ENCODE measurements around the gene SLC44A3.
"Not testable (repeated sequence)": the region's sequence is repeated elsewhere in the genome, so short reads cannot be mapped to it uniquely, and the experiment has no call there.

The SLC44A3 gene

DNA sequence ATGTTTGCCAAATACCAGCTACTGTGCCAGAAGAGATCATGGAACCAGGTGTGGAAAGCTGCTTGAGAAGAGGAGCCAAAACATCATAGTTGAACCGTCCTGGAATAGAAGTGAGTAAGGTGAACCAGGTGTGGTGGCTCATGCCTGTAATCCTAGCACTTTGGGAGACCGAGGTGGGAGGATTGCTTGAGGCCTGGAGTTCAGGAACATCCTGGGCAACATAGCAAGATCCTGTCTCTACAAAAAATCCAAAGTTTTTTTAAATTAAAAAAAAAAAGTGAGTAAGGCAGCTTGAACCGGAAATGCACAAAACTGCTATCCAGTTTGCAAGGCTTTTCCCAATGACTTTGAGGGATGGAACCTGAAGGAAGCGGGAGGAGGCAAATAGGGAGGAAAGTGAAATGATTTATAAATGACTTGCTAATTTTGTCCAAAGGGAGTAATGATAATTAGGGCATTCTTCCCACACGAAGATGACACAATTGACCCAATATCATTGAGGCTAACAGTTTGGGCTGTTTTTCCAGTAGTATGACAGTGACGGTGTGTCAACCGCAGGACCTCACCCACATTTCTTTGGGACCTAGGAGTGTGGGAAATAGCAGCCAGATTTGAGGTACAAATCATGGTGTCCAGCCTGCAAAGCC lies 108.3 kb downstream of the SLC44A3 start:
- H3K36me3 ChIP-seq (ENCODE audit: insufficient read depth, low read length), result peaks cover 6% of the 10 kb centered on the region
- no peaks in the 10 kb centered on the region for H3K27me3 ChIP-seq (ENCODE audit: control insufficient read depth in 1 of 2, insufficient read depth in 2 of 2, low read length in 2 of 2)
- H3K4me1 ChIP-seq (ENCODE audit: insufficient read depth, low read length), result peaks cover 36% of the 10 kb centered on the region
- H3K9ac ChIP-seq (ENCODE audit: low read length), result peak overlapping the region; percentile 91
- H3K4me3 ChIP-seq (ENCODE audit: low read depth in 1 of 2, low read length in 2 of 2), result peak overlapping the region; percentile 71 to 79
- no peaks in the 10 kb centered on the region for H3K9me3 ChIP-seq (ENCODE audit: low read length)
- H3K27ac ChIP-seq (ENCODE audit: low read depth, low read length), result peak overlapping the region; percentile 95

GRCh38 chr1:94929351-94930217 lies 109.4 kb downstream of the SLC44A3 start:
- H3K4me1 ChIP-seq (ENCODE audit: insufficient read depth, low read length), result peaks cover 25% of the 10 kb centered on the region
- H3K9ac ChIP-seq (ENCODE audit: low read length), result no peak overlapping the region
- peak overlapping the region; percentile 60 for H3K27ac ChIP-seq (ENCODE audit: low read depth, low read length)
- H3K9me3 ChIP-seq (ENCODE audit: low read length), result no peaks in the 10 kb centered on the region
- H3K27me3 ChIP-seq (ENCODE audit: control insufficient read depth in 1 of 2, insufficient read depth in 2 of 2, low read length in 2 of 2), result no peaks in the 10 kb centered on the region
- peaks cover 6% of the 10 kb centered on the region for H3K36me3 ChIP-seq (ENCODE audit: insufficient read depth, low read length)
- peak overlapping the region in 1 of 2 donors; percentile 4 for H3K4me3 ChIP-seq (ENCODE audit: low read depth in 1 of 2, low read length in 2 of 2)

DNA sequence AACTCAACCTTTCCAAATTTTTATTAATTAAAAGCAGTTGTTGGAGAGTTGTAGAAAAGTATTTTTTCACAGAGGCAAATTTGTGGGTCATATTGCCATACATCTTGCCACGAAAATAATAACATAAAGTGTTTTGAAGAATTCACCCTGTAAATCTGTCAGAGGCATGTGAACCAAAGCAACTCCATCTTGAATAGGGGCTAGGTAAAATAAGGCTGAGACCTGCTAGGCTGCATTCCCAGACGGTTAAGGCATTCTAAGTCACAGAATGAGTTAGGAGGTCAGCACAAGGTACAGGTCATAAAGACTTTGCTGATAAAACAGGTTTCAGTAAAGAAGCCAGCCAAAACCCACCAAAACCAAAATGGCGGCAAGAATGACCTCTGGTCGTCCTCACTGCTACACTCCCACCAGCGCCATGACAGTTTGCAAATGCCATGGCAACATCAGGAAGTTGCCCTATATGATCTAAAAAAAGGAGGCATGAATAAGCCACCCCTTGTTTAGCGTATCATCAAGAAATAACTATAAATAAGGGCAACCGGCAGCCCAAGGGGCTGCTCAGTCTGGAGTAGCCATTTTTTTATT lies 111.2 kb downstream of the SLC44A3 start:
- Histone ChIP-seq H3K27ac (ENCODE audit: low read depth, low read length) (no peak overlapping the region), H3K4me1 (ENCODE audit: insufficient read depth, low read length) (peaks cover 23% of the 10 kb centered on the region), H3K36me3 (ENCODE audit: insufficient read depth, low read length) (peaks cover 6% of the 10 kb centered on the region)

GRCh38 chr1:94934551-94934950 lies 114.4 kb downstream of the SLC44A3 start:
- H3K9me3 ChIP-seq (ENCODE audit: low read length), result no peaks in the 10 kb centered on the region
- H3K4me1 ChIP-seq (ENCODE audit: insufficient read depth, low read length), result peaks cover 22% of the 10 kb centered on the region
- H3K9ac ChIP-seq (ENCODE audit: low read length), result no peak overlapping the region
- no peak overlapping the region for H3K27ac ChIP-seq (ENCODE audit: low read depth, low read length)
- no peak overlapping the region for H3K4me3 ChIP-seq (ENCODE audit: low read depth in 1 of 2, low read length in 2 of 2)
- peaks cover 6% of the 10 kb centered on the region for H3K36me3 ChIP-seq (ENCODE audit: insufficient read depth, low read length)
- no peaks in the 10 kb centered on the region for H3K27me3 ChIP-seq (ENCODE audit: control insufficient read depth in 1 of 2, insufficient read depth in 2 of 2, low read length in 2 of 2)

More for the DNA sequence above, 111.2 kb downstream of the SLC44A3 start:
- Histone ChIP-seq H3K4me3 (ENCODE audit: low read depth in 1 of 2, low read length in 2 of 2) (no peak overlapping the region), H3K9ac (ENCODE audit: low read length) (no peak overlapping the region), H3K9me3 (ENCODE audit: low read length) (no peaks in the 10 kb centered on the region), H3K27me3 (ENCODE audit: control insufficient read depth in 1 of 2, insufficient read depth in 2 of 2, low read length in 2 of 2) (no peaks in the 10 kb centered on the region)

- H3K9me3 ChIP-seq (ENCODE audit: low read length), result no peaks in the 10 kb centered on the region
- no peak overlapping the region for H3K4me3 ChIP-seq (ENCODE audit: low read depth in 1 of 2, low read length in 2 of 2)
- H3K36me3 ChIP-seq (ENCODE audit: insufficient read depth, low read length), result peaks cover 6% of the 10 kb centered on the region
- H3K27me3 ChIP-seq (ENCODE audit: control insufficient read depth in 1 of 2, insufficient read depth in 2 of 2, low read length in 2 of 2), result no peaks in the 10 kb centered on the region
- no peak overlapping the region for H3K27ac ChIP-seq (ENCODE audit: low read depth, low read length)
- H3K4me1 ChIP-seq (ENCODE audit: insufficient read depth, low read length), result peaks cover 17% of the 10 kb centered on the region
- H3K9ac ChIP-seq (ENCODE audit: low read length), result no peak overlapping the region
Measured at GRCh38 chr1:94935034-94935433, 114.9 kb downstream of the SLC44A3 start.

DNA sequence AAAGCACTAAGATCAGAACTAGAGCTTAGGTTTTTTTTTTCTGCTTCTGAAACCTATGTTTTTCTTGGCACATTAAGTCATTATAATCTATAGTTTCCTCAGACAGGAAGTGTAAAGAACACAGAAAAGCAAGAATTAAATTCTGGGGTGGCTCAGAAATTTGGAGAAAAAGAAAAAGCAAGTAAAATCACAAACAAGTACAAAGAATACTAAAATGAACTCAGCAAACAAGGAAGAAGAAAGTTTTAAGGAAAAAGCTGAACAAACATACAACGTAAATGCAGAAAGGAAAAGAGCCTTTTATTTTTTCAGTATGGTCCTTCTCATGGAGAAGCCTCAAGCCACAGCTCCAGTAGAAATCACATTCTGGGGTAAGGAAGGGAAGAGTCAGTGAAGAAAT lies 115.3 kb downstream of the SLC44A3 start:
- no peak overlapping the region for H3K4me3 ChIP-seq (ENCODE audit: low read depth in 1 of 2, low read length in 2 of 2)
- H3K36me3 ChIP-seq (ENCODE audit: insufficient read depth, low read length), result peaks cover 6% of the 10 kb centered on the region
- H3K9me3 ChIP-seq (ENCODE audit: low read length), result no peaks in the 10 kb centered on the region
- no peak overlapping the region for H3K27ac ChIP-seq (ENCODE audit: low read depth, low read length)
- peaks cover 17% of the 10 kb centered on the region for H3K4me1 ChIP-seq (ENCODE audit: insufficient read depth, low read length)
- H3K27me3 ChIP-seq (ENCODE audit: control insufficient read depth in 1 of 2, insufficient read depth in 2 of 2, low read length in 2 of 2), result no peaks in the 10 kb centered on the region
- no peak overlapping the region for H3K9ac ChIP-seq (ENCODE audit: low read length)

DNA sequence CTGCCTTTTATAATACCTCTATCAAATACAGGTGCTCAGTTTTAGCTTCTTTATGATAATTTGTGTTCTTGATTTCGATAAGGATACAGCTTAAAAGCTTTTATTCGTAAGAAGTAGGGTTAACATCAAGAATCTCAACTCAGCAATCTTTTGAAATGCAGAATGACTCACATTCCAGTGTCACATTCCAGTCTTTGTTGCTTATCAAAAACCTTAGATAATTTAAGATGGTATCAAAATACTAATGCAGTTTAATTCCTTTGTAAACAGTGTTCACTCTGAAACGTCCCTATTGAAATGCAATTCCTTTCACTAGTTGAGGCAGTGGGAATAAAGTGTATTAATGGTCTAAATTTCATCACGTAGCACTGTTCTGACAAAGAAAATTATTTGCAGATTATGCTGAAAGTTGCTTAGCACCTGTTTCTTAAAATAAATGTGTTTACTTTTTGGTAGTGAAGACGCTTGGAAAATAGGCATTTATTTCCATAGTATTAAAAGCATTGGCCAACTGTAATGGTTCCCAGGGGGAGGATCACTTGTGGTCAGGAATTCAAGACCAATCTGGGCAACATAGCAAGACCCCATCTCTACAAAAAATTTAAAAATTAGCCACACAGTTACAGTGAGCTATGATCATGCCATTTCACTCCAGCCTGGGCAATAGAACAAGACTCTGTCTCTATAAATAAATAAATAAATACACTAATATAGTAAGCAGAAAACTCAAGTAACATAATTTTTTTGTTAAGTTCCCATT lies 116.9 kb downstream of the SLC44A3 start:
- no peak overlapping the region for H3K27ac ChIP-seq (ENCODE audit: low read depth, low read length)
- H3K4me3 ChIP-seq (ENCODE audit: low read depth in 1 of 2, low read length in 2 of 2), result no peak overlapping the region
- H3K36me3 ChIP-seq (ENCODE audit: insufficient read depth, low read length), result peaks cover 6% of the 10 kb centered on the region
- no peak overlapping the region for H3K9ac ChIP-seq (ENCODE audit: low read length)
- no peaks in the 10 kb centered on the region for H3K9me3 ChIP-seq (ENCODE audit: low read length)
- H3K4me1 ChIP-seq (ENCODE audit: insufficient read depth, low read length), result peaks cover 17% of the 10 kb centered on the region
- no peaks in the 10 kb centered on the region for H3K27me3 ChIP-seq (ENCODE audit: control insufficient read depth in 1 of 2, insufficient read depth in 2 of 2, low read length in 2 of 2)

GRCh38 chr1:94937820-94938219 lies 117.7 kb downstream of the SLC44A3 start:
- peaks cover 17% of the 10 kb centered on the region for H3K4me1 ChIP-seq (ENCODE audit: insufficient read depth, low read length)
- no peak overlapping the region for H3K9ac ChIP-seq (ENCODE audit: low read length)
- H3K4me3 ChIP-seq (ENCODE audit: low read depth in 1 of 2, low read length in 2 of 2), result no peak overlapping the region
- no peaks in the 10 kb centered on the region for H3K27me3 ChIP-seq (ENCODE audit: control insufficient read depth in 1 of 2, insufficient read depth in 2 of 2, low read length in 2 of 2)
- no peaks in the 10 kb centered on the region for H3K9me3 ChIP-seq (ENCODE audit: low read length)
- H3K36me3 ChIP-seq (ENCODE audit: insufficient read depth, low read length), result peaks cover 5% of the 10 kb centered on the region
- H3K27ac ChIP-seq (ENCODE audit: low read depth, low read length), result no peak overlapping the region

DNA sequence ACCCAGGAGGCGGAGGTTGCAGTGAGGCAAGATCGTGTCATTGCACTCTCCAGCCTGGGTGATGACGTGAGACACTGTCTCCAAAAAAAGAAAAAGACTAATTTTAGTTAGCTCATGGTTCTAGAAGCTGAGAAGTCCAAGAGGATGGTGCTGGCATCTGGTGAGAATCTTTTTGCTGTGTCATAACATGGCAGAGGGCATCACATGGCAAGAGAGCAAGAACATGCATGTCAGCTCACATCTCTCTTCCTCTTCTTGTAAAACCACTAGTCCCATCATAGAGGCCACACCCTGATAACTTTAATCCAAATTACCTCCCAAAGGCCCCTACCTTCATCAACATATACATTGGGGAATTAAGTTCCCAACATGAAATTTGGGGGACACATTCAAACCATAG lies 120.6 kb downstream of the SLC44A3 start:
- Histone ChIP-seq H3K4me3 (ENCODE audit: low read depth in 1 of 2, low read length in 2 of 2) (no peak overlapping the region), H3K9ac (ENCODE audit: low read length) (no peak overlapping the region), H3K27me3 (ENCODE audit: control insufficient read depth in 1 of 2, insufficient read depth in 2 of 2, low read length in 2 of 2) (no peaks in the 10 kb centered on the region), H3K9me3 (ENCODE audit: low read length) (no peaks in the 10 kb centered on the region), H3K36me3 (ENCODE audit: insufficient read depth, low read length) (no peaks in the 10 kb centered on the region), H3K4me1 (ENCODE audit: insufficient read depth, low read length) (peaks cover 17% of the 10 kb centered on the region), H3K27ac (ENCODE audit: low read depth, low read length) (no peak overlapping the region)

DNA sequence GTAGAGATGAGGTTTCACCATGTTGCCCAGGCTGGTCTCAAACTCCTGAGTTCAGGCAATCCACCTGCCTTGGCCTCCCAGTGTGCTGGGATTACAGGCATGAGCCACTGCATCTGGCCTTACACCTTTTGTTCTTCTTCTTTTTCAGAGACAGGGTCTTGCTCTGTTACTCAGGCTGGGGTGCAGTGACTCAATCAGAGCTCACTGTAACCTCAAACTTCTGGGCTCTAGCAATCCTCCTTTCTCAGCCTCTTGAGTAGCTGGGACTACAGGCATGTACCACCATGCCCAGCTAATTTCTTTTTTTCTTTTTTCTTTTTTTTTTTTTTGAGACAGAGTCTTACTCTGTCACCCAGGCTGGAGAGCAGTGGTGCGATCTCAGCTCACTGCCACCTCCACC lies 121.3 kb downstream of the SLC44A3 start:
- not testable (repeated sequence) for H3K4me3 ChIP-seq (ENCODE audit: low read depth in 1 of 2, low read length in 2 of 2); H3K9me3 ChIP-seq (ENCODE audit: low read length); H3K36me3 ChIP-seq (ENCODE audit: insufficient read depth, low read length); H3K27me3 ChIP-seq (ENCODE audit: control insufficient read depth in 1 of 2, insufficient read depth in 2 of 2, low read length in 2 of 2); H3K27ac ChIP-seq (ENCODE audit: low read depth, low read length); H3K9ac ChIP-seq (ENCODE audit: low read length)
- H3K4me1 ChIP-seq (ENCODE audit: insufficient read depth, low read length), result peaks cover 13% of the 10 kb centered on the region
